Astrocyte (in vitro differentiated cells and primary cell): ENCODE measurements around the gene ARNT2.

Source experiments
- EZH2 ChIP-seq: IDR thresholded peaks from 2 replicates; pipeline ENCODE4 v1.6.1; 2012; ENCODE audit warnings: mild to moderate bottlenecking, low read length, inconsistent platforms; ENCODE audit not compliant: insufficient read depth
- TF ChIP-seq, protein P1 (sequence below): IDR thresholded peaks from 2 replicates; pipeline ENCODE4 v1.5.1; 2011; ENCODE audit warnings: low read depth, mild to moderate bottlenecking, inconsistent platforms, low read length, moderate library complexity; ENCODE audit not compliant: insufficient read depth

DNA sequence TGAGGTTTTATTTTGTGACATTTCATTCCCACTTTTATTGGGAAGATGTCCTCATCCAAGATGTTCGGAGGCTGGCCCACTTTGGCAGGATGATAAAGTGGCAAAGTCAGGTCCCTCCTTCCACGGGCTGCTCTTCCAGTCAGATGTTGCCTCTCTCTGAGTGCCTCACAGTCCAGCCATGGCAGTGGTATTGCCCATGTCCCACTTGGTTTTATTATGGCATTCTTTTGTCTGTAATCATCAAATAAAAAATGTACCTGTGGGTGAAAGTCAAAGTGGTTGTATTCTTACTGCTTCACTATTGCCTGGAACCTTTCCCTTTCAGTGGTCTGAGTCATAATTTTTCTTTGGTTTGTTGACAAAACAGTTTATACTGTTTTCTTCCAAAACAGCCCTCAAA is 20.2 kb downstream of the ARNT2 start:
- TF ChIP-seq, protein P1, sequence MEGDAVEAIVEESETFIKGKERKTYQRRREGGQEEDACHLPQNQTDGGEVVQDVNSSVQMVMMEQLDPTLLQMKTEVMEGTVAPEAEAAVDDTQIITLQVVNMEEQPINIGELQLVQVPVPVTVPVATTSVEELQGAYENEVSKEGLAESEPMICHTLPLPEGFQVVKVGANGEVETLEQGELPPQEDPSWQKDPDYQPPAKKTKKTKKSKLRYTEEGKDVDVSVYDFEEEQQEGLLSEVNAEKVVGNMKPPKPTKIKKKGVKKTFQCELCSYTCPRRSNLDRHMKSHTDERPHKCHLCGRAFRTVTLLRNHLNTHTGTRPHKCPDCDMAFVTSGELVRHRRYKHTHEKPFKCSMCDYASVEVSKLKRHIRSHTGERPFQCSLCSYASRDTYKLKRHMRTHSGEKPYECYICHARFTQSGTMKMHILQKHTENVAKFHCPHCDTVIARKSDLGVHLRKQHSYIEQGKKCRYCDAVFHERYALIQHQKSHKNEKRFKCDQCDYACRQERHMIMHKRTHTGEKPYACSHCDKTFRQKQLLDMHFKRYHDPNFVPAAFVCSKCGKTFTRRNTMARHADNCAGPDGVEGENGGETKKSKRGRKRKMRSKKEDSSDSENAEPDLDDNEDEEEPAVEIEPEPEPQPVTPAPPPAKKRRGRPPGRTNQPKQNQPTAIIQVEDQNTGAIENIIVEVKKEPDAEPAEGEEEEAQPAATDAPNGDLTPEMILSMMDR = no peak
- no peak for TF ChIP-seq EZH2
